Lower leg skin (tissue), 4 donors: ENCODE results near the gene SERPINB10. TPM values are rescaled to one million over a fixed set of nuclear protein-coding genes. Genes with fewer than 3 reads are reported as not detected.

ENCODE experiments used
- DNase-seq, 2 donors: peaks; one replicate each; pipeline ENCODE4 v3.0.0-alpha.2; 2019; ENCODE audit warnings: low spot score in 2 of 2
- H3K4me3 ChIP-seq: fragments of 200-600 bp; sonication (generic); 2 replicates; pipeline ENCODE4 v1.5.1; 2017; ENCODE audit warnings: mild to moderate bottlenecking, low read depth; ENCODE audit not compliant: poor library complexity, severe bottlenecking
- CTCF ChIP-seq, 3 donors: fragments of 450-650 bp; IDR thresholded peaks; one replicate each; pipeline ENCODE4 v1.5.1; 2016; ENCODE audit warnings: antibody characterized with exemption in 3 of 3, mild to moderate bottlenecking in 3 of 3, moderate library complexity in 2 of 3
- POLR2A ChIP-seq, 2 donors: fragments of 450-650 bp; IDR thresholded peaks; one replicate each; pipeline ENCODE4 v1.6.1; 2016 to 2017; ENCODE audit warnings: antibody characterized with exemption in 2 of 2, mild to moderate bottlenecking in 1 of 2, moderate library complexity in 1 of 2
- WGBS, 2 donors: methylation state at CpG; one replicate each; pipeline ENCODE4 v1.1.5; 2018; 5-methylcytosine and 5-hydroxymethylcytosine counted together
- intact Hi-C: fragments of 100-400 bp; cut with DNase I; formaldehyde crosslinking; loops from one replicate; pipeline ENCODE4 v1.15.0; 2023; ENCODE audit warnings: low total_unique reads
- total RNA-seq, 4 donors: library from RNA; depleted of rRNA; stranded (reverse); fragments of >200 nt; gene quantifications; one replicate each; pipeline ENCODE4 v1.1.0, GENCODE V29; 2016

Gene SERPINB10
- total RNA-seq, 4 donors from 2014 or later, result 0.15 to 1.9 (median 0.68) TPM

DNA sequence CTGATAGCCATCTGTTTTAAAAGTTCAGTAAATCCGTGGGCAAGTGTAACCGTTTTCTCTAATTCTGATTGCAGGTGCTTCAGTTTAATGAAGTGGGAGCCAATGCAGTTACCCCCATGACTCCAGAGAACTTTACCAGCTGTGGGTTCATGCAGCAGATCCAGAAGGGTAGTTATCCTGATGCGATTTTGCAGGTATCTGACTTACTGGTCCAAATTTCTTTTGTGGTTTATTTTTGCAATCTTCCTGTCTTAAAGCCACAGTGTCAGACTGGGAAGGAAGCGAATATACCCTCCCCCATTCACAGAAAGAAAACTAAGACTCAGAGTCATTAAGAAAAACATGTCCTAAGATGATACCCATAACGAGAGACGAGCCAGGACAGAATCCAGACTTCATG, 12.6 kb upstream of the SERPINB10 start:
- 62 to 65% methylated on average over 6 of the region's 6 CpGs for WGBS, 2 donors
- intact Hi-C loops, result no loop called here

GRCh38 chr18:63897072-63897471, 10.7 kb upstream of the SERPINB10 start:
- WGBS, 2 donors, result 69 to 74% methylated on average over 4 of the region's 4 CpGs
- intact Hi-C loops, result no loop called here
- TF ChIP-seq CTCF (IDR thresholded peaks at IDR 0.05) (no peak), POLR2A (IDR thresholded peaks at IDR 0.05) (no peak)
- no peak overlapping the region for H3K4me3 ChIP-seq
- no peak for DNase-seq

More for the DNA sequence above, 12.6 kb upstream of the SERPINB10 start:
- no peak for TF ChIP-seq CTCF (IDR thresholded peaks at IDR 0.05)
- TF ChIP-seq POLR2A (IDR thresholded peaks at IDR 0.05), result no peak
- DNase-seq, result no peak
- no peak overlapping the region for H3K4me3 ChIP-seq

DNA sequence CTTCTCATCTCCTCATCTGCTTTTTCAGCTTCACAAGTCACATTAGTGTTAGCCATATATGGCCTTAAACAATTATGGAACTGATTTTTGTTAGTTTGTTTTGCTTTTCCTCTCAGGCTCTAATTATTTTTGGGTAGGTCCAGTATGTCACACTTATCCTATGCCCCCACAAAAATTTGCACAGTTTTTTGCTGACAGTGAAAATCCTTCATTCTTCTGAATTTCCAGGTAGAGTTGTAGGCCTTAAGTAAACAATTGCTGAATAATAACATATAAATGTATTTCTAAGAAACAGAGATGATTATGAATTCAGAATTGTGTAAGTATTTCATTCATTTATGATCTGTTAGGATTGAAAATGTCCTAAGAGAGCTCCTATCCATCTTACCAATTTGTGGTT, 8.6 kb upstream of the SERPINB10 start:
- H3K4me3 ChIP-seq, result no peak overlapping the region
- TF ChIP-seq POLR2A (IDR thresholded peaks at IDR 0.05) (no peak), CTCF (IDR thresholded peaks at IDR 0.05) (no peak)
- intact Hi-C loops, result no loop called here

GRCh38 chr18:63903851-63904570, 3.7 kb upstream of the SERPINB10 start:
- intact Hi-C loops, result no loop called here
- no peak for DNase-seq
- TF ChIP-seq CTCF (IDR thresholded peaks at IDR 0.05) (no peak), POLR2A (IDR thresholded peaks at IDR 0.05) (no peak)
- no peak overlapping the region for H3K4me3 ChIP-seq
- 90 to 96% methylated on average over 1 of the region's 1 CpG for whole genome bisulfite sequencing, 2 donors

More for the DNA sequence above, 8.6 kb upstream of the SERPINB10 start:
- DNase-seq, result no peak

DNA sequence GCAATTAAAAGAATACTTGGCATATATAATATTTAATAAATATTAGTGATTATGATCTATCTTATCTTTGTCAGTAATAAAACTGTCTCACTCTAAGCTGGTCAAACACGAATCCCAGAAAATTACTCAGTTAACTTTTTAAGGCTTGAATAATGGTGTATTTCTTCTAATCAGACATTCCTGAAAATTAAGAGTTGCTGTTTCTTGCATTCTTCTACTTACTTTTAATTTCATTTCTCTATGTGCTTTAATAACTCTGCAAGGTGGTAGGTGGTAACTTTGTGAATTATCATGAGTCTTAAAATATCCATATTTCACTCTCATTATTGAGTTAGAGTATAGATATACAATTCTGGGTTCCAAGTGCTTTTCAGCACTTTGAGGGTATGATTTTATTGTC, 3.1 kb upstream of the SERPINB10 start:
- no peak for DNase-seq
- intact Hi-C loops, result no loop called here
- 40 to 41% methylated on average over 1 of the region's 1 CpG for WGBS, 2 donors
- no peak for TF ChIP-seq CTCF (IDR thresholded peaks at IDR 0.05)
- no peak overlapping the region for H3K4me3 ChIP-seq

DNA sequence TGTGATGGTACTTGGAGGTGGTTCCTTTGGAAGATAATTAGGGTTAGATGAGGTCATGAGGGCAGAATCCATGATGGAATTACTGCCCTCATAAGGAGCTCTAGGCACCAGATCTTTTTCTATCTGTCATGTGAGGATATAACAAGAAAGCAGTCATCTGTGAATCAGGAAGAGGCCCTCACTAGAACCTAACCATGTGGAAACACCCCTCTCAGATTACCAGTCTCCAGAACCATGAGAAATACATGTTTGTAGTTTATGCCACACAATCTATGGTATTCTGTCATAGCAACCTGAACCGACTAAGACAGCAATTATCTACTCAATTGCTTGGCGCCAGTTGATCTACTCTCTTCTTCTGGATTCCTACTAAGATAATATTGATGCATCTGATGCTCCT, 2.4 kb upstream of the SERPINB10 start:
- intact Hi-C loops, result no loop called here
- DNase-seq, result no peak
- WGBS, 2 donors, result 80 to 86% methylated on average over 2 of the region's 2 CpGs
- no peak overlapping the region for H3K4me3 ChIP-seq
- TF ChIP-seq CTCF (IDR thresholded peaks at IDR 0.05) (no peak), POLR2A (IDR thresholded peaks at IDR 0.05) (no peak)
